CD4-positive, alpha-beta T cell treated with Interleukin-2 at 100 ng/mL for 4 hours (primary cell): ENCODE results near the gene SLN.
"Not testable (repeated sequence)": the region's sequence is repeated elsewhere in the genome, so short reads cannot be mapped to it uniquely, and the experiment has no call there.

Experiments used
- DNase-seq: peaks from one replicate; pipeline ENCODE4 v3.0.0-alpha.2; 2020; ENCODE audit warnings: low spot score

SLN gene

GRCh38 chr11:107711861-107712755 is at the start of gene SLN:
TSS of gene SLN (minus strand) at chr11:107712056.
- no peak for DNase-seq

- not testable (repeated sequence) for DNase-seq
Measured at GRCh38 chr11:107758719-107759355, 47.0 kb upstream of the SLN start.

- no peak for DNase-seq
Measured at GRCh38 chr11:107757661-107758060, 45.8 kb upstream of the SLN start.

- DNase-seq = no peak
Measured at GRCh38 chr11:107756553-107756952, 44.7 kb upstream of the SLN start.

- DNase-seq = no peak
Measured at GRCh38 chr11:107752949-107753822, 41.3 kb upstream of the SLN start.

GRCh38 chr11:107752508-107752907 is 40.7 kb upstream of the SLN start:
- DNase-seq = no peak

- DNase-seq = no peak
Measured at GRCh38 chr11:107751082-107751481, 39.2 kb upstream of the SLN start.

GRCh38 chr11:107750313-107750712 is 38.5 kb upstream of the SLN start:
- no peak for DNase-seq

- DNase-seq = no peak
Measured at GRCh38 chr11:107747622-107748021, 35.8 kb upstream of the SLN start.

- no peak for DNase-seq
Measured at GRCh38 chr11:107744736-107745135, 32.9 kb upstream of the SLN start.

GRCh38 chr11:107743191-107743590 is 31.3 kb upstream of the SLN start:
- no peak for DNase-seq

GRCh38 chr11:107741044-107741823 is 29.4 kb upstream of the SLN start:
- DNase-seq = no peak

- DNase-seq = no peak
Measured at GRCh38 chr11:107740271-107740670, 28.4 kb upstream of the SLN start.

GRCh38 chr11:107736546-107736945 is 24.7 kb upstream of the SLN start:
- DNase-seq = no peak

- DNase-seq = no peak
Measured at GRCh38 chr11:107733518-107733917, 21.7 kb upstream of the SLN start.

- DNase-seq = no peak
Measured at GRCh38 chr11:107732689-107733051, 20.8 kb upstream of the SLN start.

- DNase-seq = no peak
Measured at GRCh38 chr11:107731941-107732688, 20.3 kb upstream of the SLN start.

- no peak for DNase-seq
Measured at GRCh38 chr11:107722662-107723061, 10.8 kb upstream of the SLN start.

- no peak for DNase-seq
Measured at GRCh38 chr11:107721207-107721606, 9.4 kb upstream of the SLN start.

- DNase-seq = no peak
Measured at GRCh38 chr11:107720303-107720774, 8.5 kb upstream of the SLN start.
